Kidney (tissue), 14 donors: ENCODE data around the gene PNPLA5. TPM values are rescaled to one million over a fixed set of nuclear protein-coding genes. Genes with fewer than 3 reads are reported as not detected.

Experiments used
- DNase-seq, 5 donors: peaks; one replicate each; pipeline ENCODE4 v3.0.0-alpha.2; 2013 to 2020
- FAIRE-seq: peaks from 2 replicates; lab custom pipeline; 2012; peaks lifted over from hg19 to GRCh38; lab: Jason Lieb, UNC
- H3K27ac ChIP-seq, 2 donors: one replicate each; pipeline ENCODE4 v1.7.0; 2013; ENCODE audit warnings: low read depth in 2 of 2, low read length in 2 of 2, inconsistent platforms in 1 of 2
- H3K27me3 ChIP-seq: one replicate; pipeline ENCODE4 v1.7.1; 2013; ENCODE audit warnings: low read length, inconsistent platforms; ENCODE audit not compliant: control insufficient read depth, insufficient read depth
- H3K36me3 ChIP-seq, 3 donors: one replicate each; pipeline versions ENCODE4 v1.7.0 to v1.7.1; 2013; ENCODE audit warnings: low read length in 3 of 3, control low read depth in 1 of 3, inconsistent platforms in 1 of 3; ENCODE audit not compliant: insufficient read depth in 3 of 3, control insufficient read depth in 2 of 3
- H3K4me1 ChIP-seq, 3 donors: one replicate each; pipeline versions ENCODE4 v1.7.0 to v1.7.1; 2013; ENCODE audit warnings: low read length in 3 of 3, inconsistent platforms in 1 of 3, low read depth in 1 of 3; ENCODE audit not compliant: control insufficient read depth in 2 of 3, insufficient read depth in 2 of 3
- H3K4me3 ChIP-seq, 3 donors: one replicate each; pipeline versions ENCODE4 v1.7.0 to v1.8.1; 2013; ENCODE audit warnings: low read length in 3 of 3, control low read depth in 1 of 3, inconsistent platforms in 1 of 3
- H3K9ac ChIP-seq, 3 donors: one replicate each; pipeline versions ENCODE4 v1.7.0 to v1.7.1; 2013; ENCODE audit warnings: low read length in 3 of 3, control low read depth in 1 of 3, inconsistent platforms in 1 of 3
- H3K9me3 ChIP-seq, 3 donors: one replicate each; pipeline versions ENCODE4 v1.7.0 to v1.7.1; 2013; ENCODE audit warnings: low read length in 3 of 3, control low read depth in 1 of 3, inconsistent platforms in 1 of 3; ENCODE audit not compliant: control insufficient read depth in 2 of 3, insufficient read depth in 1 of 3
- intact Hi-C: fragments of 100-400 bp; cut with DNase I; formaldehyde crosslinking; loops from one replicate; pipeline ENCODE4 v1.11.1; 2022
- polyA plus RNA-seq: library from polyadenylated mRNA; stranded (reverse); fragments of 350-450 nt; fragmentation: Illumina TruSeq; extraction: RNeasy Lipid Tissue Mini Kit (QIAGEN cat#74804); gene quantifications from one replicate; pipeline ENCODE4 v1.2.3, GENCODE V29; 2014; ENCODE audit warnings: low read depth, low replicate concordance; ENCODE audit not compliant: insufficient read depth
- total RNA-seq: library from RNA; stranded (reverse); fragmentation: NEBNext Ultra II Directional; extraction: Animal tissue kit (Norgen Biotek cat#: 25700); gene quantifications from one replicate; pipeline ENCODE4 v1.2.1, GENCODE V29; 2021
- TF ChIP-seq, protein P1 (sequence below): IDR thresholded peaks from 3 replicates; pipeline ENCODE4 v1.5.1; 2012; ENCODE audit warnings: mild to moderate bottlenecking, moderate library complexity, borderline replicate concordance; ENCODE audit not compliant: insufficient read depth; ENCODE audit errors: extremely low read depth
- donor health status: control.
- donor health status: control.
- donor health status: control.
- donor health status: control.
- donor health status: control.
- donor health status: DM: yes; HTN: yes; CAD: no.
- donor health status: Normal renal cell carcinoma (clear cell type).

PNPLA5 gene
- total and polyA plus RNA-seq, 2 donors from 2014 or later: not detected

DNA sequence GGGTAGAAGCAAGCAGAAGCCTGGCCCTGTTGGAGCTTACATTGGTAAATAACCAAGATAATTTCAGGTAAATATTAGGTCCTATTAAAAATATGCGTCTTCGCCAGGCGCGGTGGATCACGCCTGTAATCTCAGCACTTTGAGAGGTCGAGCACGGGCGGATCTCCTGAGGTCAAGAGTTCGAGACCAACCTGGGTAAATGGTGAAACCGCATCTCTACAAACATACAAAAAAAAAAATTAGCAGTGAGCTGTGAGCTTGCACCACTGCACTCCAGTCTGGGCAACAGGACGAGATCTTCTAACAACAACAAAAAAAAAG, 29.0 kb downstream of the PNPLA5 start:
- Histone ChIP-seq H3K9me3 (no peaks in the 10 kb centered on the region), H3K4me1 (no peaks in the 10 kb centered on the region), H3K4me3 (no peak overlapping the region), H3K9ac (no peak overlapping the region), H3K27ac (no peak overlapping the region), H3K36me3 (no peaks in the 10 kb centered on the region), H3K27me3 (no peaks in the 10 kb centered on the region)
- peak in 1 of 5 donors; percentile 39 for DNase-seq
- intact Hi-C loops: no loop called here
- FAIRE-seq: no peak
- TF ChIP-seq, protein P1, sequence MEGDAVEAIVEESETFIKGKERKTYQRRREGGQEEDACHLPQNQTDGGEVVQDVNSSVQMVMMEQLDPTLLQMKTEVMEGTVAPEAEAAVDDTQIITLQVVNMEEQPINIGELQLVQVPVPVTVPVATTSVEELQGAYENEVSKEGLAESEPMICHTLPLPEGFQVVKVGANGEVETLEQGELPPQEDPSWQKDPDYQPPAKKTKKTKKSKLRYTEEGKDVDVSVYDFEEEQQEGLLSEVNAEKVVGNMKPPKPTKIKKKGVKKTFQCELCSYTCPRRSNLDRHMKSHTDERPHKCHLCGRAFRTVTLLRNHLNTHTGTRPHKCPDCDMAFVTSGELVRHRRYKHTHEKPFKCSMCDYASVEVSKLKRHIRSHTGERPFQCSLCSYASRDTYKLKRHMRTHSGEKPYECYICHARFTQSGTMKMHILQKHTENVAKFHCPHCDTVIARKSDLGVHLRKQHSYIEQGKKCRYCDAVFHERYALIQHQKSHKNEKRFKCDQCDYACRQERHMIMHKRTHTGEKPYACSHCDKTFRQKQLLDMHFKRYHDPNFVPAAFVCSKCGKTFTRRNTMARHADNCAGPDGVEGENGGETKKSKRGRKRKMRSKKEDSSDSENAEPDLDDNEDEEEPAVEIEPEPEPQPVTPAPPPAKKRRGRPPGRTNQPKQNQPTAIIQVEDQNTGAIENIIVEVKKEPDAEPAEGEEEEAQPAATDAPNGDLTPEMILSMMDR: no peak

- no peaks in the 10 kb centered on the region for H3K4me1 ChIP-seq
- H3K27ac ChIP-seq: no peak within 1 kb of the TSS
- peak within 1 kb of the TSS in 1 of 3 donors; percentile 11 for H3K4me3 ChIP-seq
- no peaks in the 10 kb centered on the region for H3K36me3 ChIP-seq
- intact Hi-C loops: no loop called here
- FAIRE-seq (no peak), DNase-seq (peak; percentile 39 to 78 (median 59))
- no peaks in the 10 kb centered on the region for H3K9me3 ChIP-seq
- H3K9ac ChIP-seq: no peak within 1 kb of the TSS
- H3K27me3 ChIP-seq: no peaks in the 10 kb centered on the region
- TF ChIP-seq, protein P1: no peak
These were observed 29.5 kb downstream of the PNPLA5 start, which contains the start of gene SULT4A1 for GRCh38 chr22:43862074-43862881. Gene SULT4A1 (minus strand): TSS chr22:43862513. CDS start chr22:43862382, 131 bp downstream.

- intact Hi-C loops: no loop called here
- peak in 2 of 5 donors; percentile 36 to 63 for DNase-seq
- no peaks in the 10 kb centered on the region for H3K9me3 ChIP-seq
- TF ChIP-seq, protein P1: no peak
- H3K27ac ChIP-seq: no peak overlapping the region
- H3K9ac ChIP-seq: no peak overlapping the region
- FAIRE-seq: no peak
- H3K4me3 ChIP-seq: no peak overlapping the region
- no peaks in the 10 kb centered on the region for H3K4me1 ChIP-seq
- H3K27me3 ChIP-seq: no peaks in the 10 kb centered on the region
- no peaks in the 10 kb centered on the region for H3K36me3 ChIP-seq
These were observed 30.3 kb downstream of the PNPLA5 start for GRCh38 chr22:43861529-43861928.
